ENCODE data around the gene TUBGCP2. TPM values are rescaled to one million over a fixed set of nuclear protein-coding genes. Genes with fewer than 3 reads are reported as not detected.

The TUBGCP2 gene
- total RNA-seq, 2 experiments from 2014 or later = 53.3 to 57.8 TPM

GRCh38 chr10:133285217-133285616, 23.5 kb downstream of the TUBGCP2 start:
- Mint-ChIP-seq H3K27me3 (no peaks in the 10 kb centered on the region), H3K27ac (no peak overlapping the region), H3K36me3 (peaks cover 16% of the 10 kb centered on the region), H3K9me3 (no peaks in the 10 kb centered on the region), H3K4me3 (no peak overlapping the region), H3K4me1 (no peaks in the 10 kb centered on the region)
- DNase-seq = no peak

GRCh38 chr10:133283931-133284330, 24.7 kb downstream of the TUBGCP2 start:
- no peaks in the 10 kb centered on the region for H3K9me3 Mint-ChIP-seq
- no peak overlapping the region for H3K27ac Mint-ChIP-seq
- H3K27me3 Mint-ChIP-seq = no peaks in the 10 kb centered on the region
- peaks cover 15% of the 10 kb centered on the region for H3K36me3 Mint-ChIP-seq
- no peaks in the 10 kb centered on the region for H3K4me1 Mint-ChIP-seq
- H3K4me3 Mint-ChIP-seq = no peak overlapping the region
- DNase-seq = no peak

GRCh38 chr10:133282846-133283390, 25.8 kb downstream of the TUBGCP2 start:
- Mint-ChIP-seq H3K27me3 (no peaks in the 10 kb centered on the region), H3K4me3 (no peak overlapping the region), H3K36me3 (peaks cover 15% of the 10 kb centered on the region), H3K9me3 (no peaks in the 10 kb centered on the region), H3K4me1 (peaks cover 10% of the 10 kb centered on the region), H3K27ac (no peak overlapping the region)
- DNase-seq = no peak

DNA sequence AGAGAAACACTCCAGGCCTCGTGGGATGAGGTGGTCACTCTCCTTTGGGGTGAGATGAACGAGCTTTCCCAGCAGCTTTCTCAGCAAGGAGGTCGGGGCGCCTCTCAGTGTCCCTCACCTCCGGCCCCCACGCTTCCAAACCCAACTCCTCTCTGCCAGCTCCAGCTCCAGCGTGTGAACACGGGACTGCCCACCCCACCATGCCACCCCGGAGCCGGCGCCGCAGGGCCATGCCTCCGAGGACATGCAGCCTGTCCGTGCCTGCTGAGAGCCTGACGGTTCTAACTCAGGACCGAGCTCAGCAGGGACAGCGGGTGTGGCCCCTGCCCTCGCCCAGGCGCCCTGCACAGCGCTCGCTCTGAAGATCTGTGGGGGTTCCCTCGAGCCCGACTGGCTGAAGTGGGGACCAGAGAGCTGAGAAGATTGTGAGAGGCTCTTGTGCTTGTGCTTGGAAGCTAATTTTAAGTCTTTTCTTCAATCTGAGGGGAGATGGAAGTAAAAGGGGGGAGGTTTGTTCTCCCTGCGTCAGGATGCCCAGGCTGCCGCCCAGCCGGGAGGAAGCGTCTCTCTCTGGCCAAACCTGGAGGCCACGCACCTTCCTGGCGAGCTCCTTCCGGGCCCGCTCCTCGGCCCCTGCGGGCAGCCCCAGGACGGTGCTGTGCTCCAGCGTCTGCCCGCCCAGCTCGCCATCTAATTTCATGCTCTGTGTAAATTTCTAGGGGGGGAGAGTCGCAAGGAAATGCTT, 26.9 kb downstream of the TUBGCP2 start:
- Mint-ChIP-seq H3K36me3 (peaks cover 11% of the 10 kb centered on the region), H3K4me3 (no peak overlapping the region), H3K27me3 (no peaks in the 10 kb centered on the region), H3K4me1 (peaks cover 13% of the 10 kb centered on the region), H3K27ac (no peak overlapping the region), H3K9me3 (no peaks in the 10 kb centered on the region)
- no peak for DNase-seq

DNA sequence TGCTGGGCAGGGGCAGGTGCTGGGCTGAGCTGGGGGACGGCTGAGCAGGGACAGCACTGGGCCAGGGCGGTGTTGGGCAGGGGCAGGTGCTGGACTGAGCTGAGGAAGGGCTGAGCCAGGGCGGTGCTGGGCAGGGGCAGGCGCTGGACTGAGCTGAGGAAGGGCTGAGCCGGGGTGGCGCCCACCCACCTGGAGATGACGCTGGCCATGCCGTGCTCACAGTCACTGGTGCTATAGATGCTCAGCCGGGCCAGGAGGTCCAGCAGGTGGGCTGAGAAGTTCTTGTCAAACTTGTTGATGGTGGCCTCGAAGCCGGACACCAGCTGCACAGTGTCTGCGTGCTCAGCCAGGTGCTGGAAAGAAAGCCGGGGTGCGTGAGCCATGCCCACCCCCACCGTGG, 27.6 kb downstream of the TUBGCP2 start:
- no peaks in the 10 kb centered on the region for H3K9me3 Mint-ChIP-seq
- H3K27ac Mint-ChIP-seq = no peak overlapping the region
- H3K27me3 Mint-ChIP-seq = no peaks in the 10 kb centered on the region
- DNase-seq = no peak
- no peak overlapping the region for H3K4me3 Mint-ChIP-seq
- peaks cover 9% of the 10 kb centered on the region for H3K36me3 Mint-ChIP-seq
- H3K4me1 Mint-ChIP-seq = peaks cover 13% of the 10 kb centered on the region

GRCh38 chr10:133280391-133281059, 28.1 kb downstream of the TUBGCP2 start:
- Mint-ChIP-seq H3K27me3 (no peaks in the 10 kb centered on the region), H3K36me3 (peaks cover 7% of the 10 kb centered on the region), H3K4me1 (peaks cover 18% of the 10 kb centered on the region), H3K9me3 (no peaks in the 10 kb centered on the region), H3K27ac (no peak overlapping the region), H3K4me3 (no peak overlapping the region)
- DNase-seq = no peak

GRCh38 chr10:133279326-133280226, 29.1 kb downstream of the TUBGCP2 start:
- H3K27me3 Mint-ChIP-seq = no peaks in the 10 kb centered on the region
- H3K9me3 Mint-ChIP-seq = no peaks in the 10 kb centered on the region
- H3K36me3 Mint-ChIP-seq = peaks cover 3% of the 10 kb centered on the region
- H3K27ac Mint-ChIP-seq = no peak overlapping the region
- H3K4me3 Mint-ChIP-seq = no peak overlapping the region
- H3K4me1 Mint-ChIP-seq = peaks cover 20% of the 10 kb centered on the region
- no peak for DNase-seq

DNA sequence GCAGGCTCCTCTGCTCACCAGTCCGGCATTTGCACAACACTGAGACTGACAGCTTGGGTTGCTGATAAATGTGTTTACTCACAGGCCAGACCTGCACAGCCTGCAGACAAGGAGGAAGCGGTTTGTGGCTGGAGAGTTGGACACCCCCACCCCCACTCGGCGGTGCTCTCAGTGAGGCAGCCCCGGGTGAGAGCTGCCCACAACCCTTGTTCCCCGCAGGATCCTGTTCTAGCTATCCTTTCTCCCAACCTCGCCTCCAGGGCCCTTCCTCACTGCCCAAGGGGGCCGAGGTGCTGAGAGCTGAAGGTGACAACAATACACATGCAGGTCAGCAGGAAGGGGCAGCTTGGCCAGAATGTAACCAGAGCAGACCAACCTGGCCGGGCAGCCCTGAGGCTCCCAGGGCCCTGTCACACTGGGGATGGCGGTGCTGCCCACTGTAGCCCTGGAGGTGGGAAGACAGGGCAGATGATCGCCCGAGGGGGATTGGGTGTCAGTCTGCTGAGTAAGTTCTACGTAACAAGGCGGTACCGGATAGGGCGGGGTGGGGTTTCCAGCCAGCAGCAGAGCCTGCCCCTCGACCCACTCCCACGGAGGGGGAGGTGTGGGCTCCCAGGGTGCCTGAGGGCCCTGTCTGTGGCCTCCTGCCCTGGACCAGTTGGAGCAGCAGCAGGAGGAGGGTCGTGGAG, 30.0 kb downstream of the TUBGCP2 start:
- Mint-ChIP-seq H3K9me3 (no peaks in the 10 kb centered on the region), H3K27ac (peak overlapping the region; percentile 66), H3K4me1 (peaks cover 20% of the 10 kb centered on the region), H3K36me3 (peaks cover 3% of the 10 kb centered on the region), H3K27me3 (no peaks in the 10 kb centered on the region), H3K4me3 (peak overlapping the region; percentile 7)
- peak; percentile 31 for DNase-seq

DNA sequence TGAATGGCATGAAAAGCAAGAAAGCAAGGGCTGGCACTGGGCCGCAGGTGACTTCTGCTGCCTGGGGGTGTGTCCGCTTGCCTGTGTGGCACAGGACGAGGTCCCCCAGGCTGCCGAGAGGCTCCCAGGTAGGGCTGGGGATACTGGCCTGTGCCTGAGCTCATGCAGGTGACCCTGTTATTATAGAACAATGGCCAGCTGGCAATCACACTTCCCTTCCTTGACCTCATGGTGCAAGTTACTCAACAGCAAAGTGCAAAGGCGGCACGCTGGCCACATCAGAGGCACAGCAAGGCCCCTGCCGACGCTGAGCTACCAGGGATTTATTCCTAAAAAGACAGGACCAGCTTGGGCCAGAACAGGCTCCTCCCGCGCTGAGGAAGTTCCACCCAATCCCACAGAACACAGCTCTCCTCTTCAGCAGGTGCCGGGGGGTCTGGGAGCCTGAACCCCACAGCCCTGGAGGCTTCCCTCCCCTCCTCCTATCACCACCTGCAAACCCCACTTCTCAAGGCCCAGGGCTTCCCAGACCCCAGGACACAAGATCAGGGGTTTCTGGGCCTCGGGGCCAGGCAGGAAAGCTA, 30.6 kb downstream of the TUBGCP2 start:
- peaks cover 3% of the 10 kb centered on the region for H3K36me3 Mint-ChIP-seq
- peak overlapping the region; percentile 66 for H3K27ac Mint-ChIP-seq
- H3K9me3 Mint-ChIP-seq = no peaks in the 10 kb centered on the region
- no peaks in the 10 kb centered on the region for H3K27me3 Mint-ChIP-seq
- H3K4me1 Mint-ChIP-seq = peaks cover 20% of the 10 kb centered on the region
- DNase-seq = no peak
- H3K4me3 Mint-ChIP-seq = peak overlapping the region; percentile 7

DNA sequence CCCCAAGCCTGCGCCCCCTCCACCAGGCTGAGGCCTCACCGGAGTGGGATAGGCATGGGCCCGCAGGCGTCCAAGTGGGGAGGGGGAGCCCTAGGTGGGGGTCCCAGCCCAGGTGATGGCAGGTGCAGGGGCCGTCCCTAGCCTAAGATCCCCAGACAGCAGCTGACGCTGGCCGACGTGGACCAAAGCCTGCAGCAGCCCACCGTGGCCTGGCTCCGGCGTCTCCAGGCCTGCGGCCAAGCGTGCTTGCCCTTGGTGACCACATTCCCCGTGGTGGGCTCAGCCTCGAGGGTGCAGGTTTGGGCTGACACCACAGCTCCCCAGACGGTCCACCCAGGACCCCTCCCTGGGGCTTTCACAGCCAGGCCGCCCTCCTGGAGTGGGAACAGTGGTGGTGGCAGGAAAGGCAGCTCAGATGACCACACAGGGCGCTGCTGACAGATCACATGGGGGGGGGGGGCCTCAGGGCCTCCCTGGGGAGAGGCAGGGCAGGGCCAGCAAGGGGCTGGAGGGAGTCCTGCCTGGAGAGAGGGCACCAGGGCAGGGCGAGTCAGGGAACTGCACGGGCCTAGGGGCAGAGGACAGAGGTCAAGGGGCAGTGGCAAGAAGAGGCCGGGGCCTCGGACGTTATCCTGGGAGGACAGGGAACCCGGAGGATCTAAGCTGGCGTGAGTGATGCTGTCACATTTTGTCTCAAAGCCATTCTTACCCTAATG, 31.2 kb downstream of the TUBGCP2 start:
- Mint-ChIP-seq H3K27me3 (no peaks in the 10 kb centered on the region), H3K27ac (no peak overlapping the region), H3K36me3 (peaks cover 3% of the 10 kb centered on the region), H3K9me3 (no peaks in the 10 kb centered on the region), H3K4me1 (peaks cover 20% of the 10 kb centered on the region), H3K4me3 (no peak overlapping the region)
- no peak for DNase-seq

DNA sequence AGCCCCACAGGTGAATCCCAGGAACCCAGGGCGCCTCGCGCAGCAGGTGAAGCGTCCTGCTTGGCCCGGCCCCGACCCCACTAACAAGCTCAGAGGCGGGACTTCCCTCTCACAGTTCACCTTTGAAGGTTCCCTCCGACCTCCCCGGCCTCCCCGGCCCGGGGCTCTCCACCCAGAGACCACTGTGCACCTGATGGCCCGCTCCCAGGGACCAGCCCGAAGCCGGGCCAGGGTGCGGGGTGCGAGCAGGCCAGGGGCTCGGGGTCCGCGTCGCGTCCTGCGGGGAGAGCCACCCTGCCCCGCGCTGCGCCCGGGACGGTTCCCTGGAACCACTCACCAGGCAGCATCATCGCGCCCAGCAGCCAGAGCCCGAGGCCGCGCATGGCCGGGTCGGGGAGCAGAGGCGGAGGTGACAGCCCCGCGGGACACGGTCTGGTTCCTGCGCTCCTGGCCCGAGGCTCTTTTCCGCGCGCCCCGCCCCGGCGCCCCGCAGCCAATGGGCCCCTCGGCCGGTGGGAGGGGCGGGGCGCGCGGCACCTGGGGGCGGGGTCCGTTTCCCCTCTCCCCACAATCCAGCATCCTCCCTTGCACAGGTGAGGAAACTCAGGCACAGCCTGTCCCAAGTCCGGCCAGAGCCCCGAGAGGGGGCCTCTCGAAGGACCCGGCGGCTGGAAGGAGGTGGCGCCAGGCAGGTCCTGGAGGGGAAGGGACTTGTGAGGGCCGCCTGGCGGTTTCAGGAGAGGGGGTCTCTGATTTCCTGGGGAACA, 32.1 kb downstream of the TUBGCP2 start, which contains the start of gene ADAM8:
ADAM8 (minus strand) TSS at position 434 of the 767 bp plus-strand sequence; CDS start at position 383, 51 bp downstream.
- peak within 1 kb of the TSS; percentile 83 for H3K27ac Mint-ChIP-seq
- no peaks in the 10 kb centered on the region for H3K9me3 Mint-ChIP-seq
- peaks cover 3% of the 10 kb centered on the region for H3K36me3 Mint-ChIP-seq
- no peaks in the 10 kb centered on the region for H3K27me3 Mint-ChIP-seq
- peaks cover 20% of the 10 kb centered on the region for H3K4me1 Mint-ChIP-seq
- DNase-seq = peak; percentile 77
- peak within 1 kb of the TSS; percentile 83 for H3K4me3 Mint-ChIP-seq

DNA sequence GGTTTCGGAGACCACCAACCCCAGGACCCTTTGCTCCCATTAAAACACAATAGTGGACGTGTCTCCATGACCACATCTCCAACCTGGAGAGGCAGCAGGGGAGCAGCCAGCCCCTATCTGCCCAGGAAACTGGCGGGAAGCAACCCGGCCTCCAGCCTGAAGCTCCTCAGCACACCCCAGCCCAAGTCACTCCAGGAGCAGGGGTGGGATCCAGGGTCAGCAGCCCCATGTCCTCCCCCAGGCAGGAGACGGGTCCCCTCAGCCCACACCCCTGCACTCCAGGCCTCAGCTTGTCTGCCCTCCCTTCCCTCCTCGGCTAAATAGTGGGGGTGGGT, 32.6 kb downstream of the TUBGCP2 start:
- DNase-seq = no peak
- H3K36me3 Mint-ChIP-seq = peaks cover 3% of the 10 kb centered on the region
- H3K27ac Mint-ChIP-seq = peak overlapping the region; percentile 83
- peak overlapping the region; percentile 83 for H3K4me3 Mint-ChIP-seq
- H3K9me3 Mint-ChIP-seq = no peaks in the 10 kb centered on the region
- H3K27me3 Mint-ChIP-seq = no peaks in the 10 kb centered on the region
- peaks cover 20% of the 10 kb centered on the region for H3K4me1 Mint-ChIP-seq

GRCh38 chr10:133275684-133276092, 33.0 kb downstream of the TUBGCP2 start:
- H3K4me1 Mint-ChIP-seq = peaks cover 20% of the 10 kb centered on the region
- H3K27me3 Mint-ChIP-seq = no peaks in the 10 kb centered on the region
- peak; percentile 62 for DNase-seq
- H3K9me3 Mint-ChIP-seq = no peaks in the 10 kb centered on the region
- H3K4me3 Mint-ChIP-seq = peak overlapping the region; percentile 83
- peak overlapping the region; percentile 83 for H3K27ac Mint-ChIP-seq
- H3K36me3 Mint-ChIP-seq = peaks cover 3% of the 10 kb centered on the region
